Neural progenitor cell (in vitro differentiated cells): ENCODE results near the gene SOAT1. TPM values are rescaled to one million over a fixed set of nuclear protein-coding genes. Genes with fewer than 3 reads are reported as not detected.

ENCODE experiments used
- DNase-seq: peaks from one replicate; pipeline ENCODE4 v3.0.0-alpha.2; 2016; ENCODE audit warnings: low spot score
- H2AFZ ChIP-seq: fragments of 200-600 bp; sonication (generic); replicated peaks from 2 replicates; pipeline ENCODE4 v1.6.1; 2016; ENCODE audit warnings: antibody characterized with exemption
- H3F3A ChIP-seq: fragments of 200-600 bp; sonication (generic); 2 replicates; pipeline ENCODE4 v1.6.1; 2016; ENCODE audit warnings: antibody characterized with exemption, low read depth
- H3K27ac ChIP-seq: fragments of 200-600 bp; sonication (generic); 2 replicates; pipeline ENCODE4 v1.5.1; 2016; ENCODE audit warnings: mild to moderate bottlenecking
- H3K27me3 ChIP-seq: fragments of 200-600 bp; sonication (generic); 2 replicates; pipeline ENCODE4 v1.6.1; 2016; ENCODE audit warnings: mild to moderate bottlenecking, moderate library complexity
- H3K36me3 ChIP-seq: fragments of 200-600 bp; sonication (generic); 2 replicates; pipeline ENCODE4 v1.5.1; 2016
- H3K4me1 ChIP-seq: fragments of 200-600 bp; sonication (generic); 2 replicates; pipeline ENCODE4 v1.6.1; 2016; ENCODE audit warnings: mixed run types
- H3K4me2 ChIP-seq: fragments of 200-600 bp; sonication (generic); 2 replicates; pipeline ENCODE4 v1.6.1; 2016
- H3K4me3 ChIP-seq: fragments of 200-600 bp; sonication (generic); 2 replicates; pipeline ENCODE4 v1.5.1; 2016
- H3K79me2 ChIP-seq: fragments of 200-600 bp; sonication (generic); 2 replicates; pipeline ENCODE4 v1.6.1; 2016; ENCODE audit warnings: low read depth
- H3K9ac ChIP-seq: fragments of 200-600 bp; sonication (generic); 2 replicates; pipeline ENCODE4 v1.6.1; 2016
- H3K9me3 ChIP-seq: fragments of 200-600 bp; sonication (generic); 2 replicates; pipeline ENCODE4 v1.5.1; 2016; ENCODE audit warnings: low read depth
- H4K20me1 ChIP-seq: fragments of 200-600 bp; sonication (generic); 2 replicates; pipeline ENCODE4 v1.6.1; 2016; ENCODE audit warnings: low read depth
- H3K27ac Mint-ChIP-seq: 3 replicates; pipeline ENCODE4 v1.8.0; 2021; ENCODE audit warnings: mixed read lengths
- H3K27me3 Mint-ChIP-seq: 2 replicates; pipeline ENCODE4 v1.8.0; 2022; ENCODE audit warnings: low read depth, mild to moderate bottlenecking, inconsistent platforms, moderate library complexity, mixed read lengths; ENCODE audit not compliant: insufficient read depth
- H3K36me3 Mint-ChIP-seq: 3 replicates; pipeline ENCODE4 v1.8.0; 2021; ENCODE audit warnings: mixed read lengths
- H3K4me1 Mint-ChIP-seq: 3 replicates; pipeline ENCODE4 v1.8.0; 2021; ENCODE audit warnings: mixed read lengths
- H3K4me3 Mint-ChIP-seq: 3 replicates; pipeline ENCODE4 v1.8.0; 2021; ENCODE audit warnings: mild to moderate bottlenecking, moderate library complexity, mixed read lengths
- H3K9me3 Mint-ChIP-seq: 3 replicates; pipeline ENCODE4 v1.8.0; 2020; ENCODE audit warnings: mixed read lengths
- EZH2 ChIP-seq: fragments of 200-600 bp; sonication (generic); IDR thresholded peaks from 2 replicates; pipeline ENCODE4 v1.6.1; 2017; ENCODE audit warnings: antibody characterized with exemption, mild to moderate bottlenecking, moderate library complexity
- EZH2phosphoT487 ChIP-seq: fragments of 200-600 bp; sonication (generic); IDR thresholded peaks from 2 replicates; pipeline ENCODE4 v1.6.1; 2017; ENCODE audit warnings: antibody characterized with exemption
- total RNA-seq: library from RNA; depleted of rRNA; stranded (reverse); fragments of >200 nt; gene quantifications from 2 replicates; pipeline ENCODE4 v1.2.3, GENCODE V29; 2015; ENCODE audit warnings: low replicate concordance
- TF ChIP-seq, protein P1 (sequence below): fragments of 200-600 bp; sonication (generic); IDR thresholded peaks from 2 replicates; pipeline ENCODE4 v1.5.1; 2017; ENCODE audit warnings: antibody characterized with exemption, mild to moderate bottlenecking

The SOAT1 gene
- total RNA-seq, 1 donor from 2014 or later: 15.3 TPM

GRCh38 chr1:179342740-179343404 is 49.3 kb downstream of the SOAT1 start:
- Histone ChIP-seq H3K4me1 (no peaks in the 10 kb centered on the region), H3K4me3 (no peak overlapping the region), H3K27me3 (no peaks in the 10 kb centered on the region), H3K9ac (no peak overlapping the region), H2AFZ (no peak overlapping the region), H3K27ac (no peak overlapping the region), H3K79me2 (no peaks in the 10 kb centered on the region), H3K36me3 (no peaks in the 10 kb centered on the region), H4K20me1 (no peaks in the 10 kb centered on the region), H3K9me3 (no peaks in the 10 kb centered on the region), H3F3A (no peaks in the 10 kb centered on the region), H3K4me2 (no peak overlapping the region)
- Mint-ChIP-seq H3K9me3 (no peaks in the 10 kb centered on the region), H3K27me3 (peaks cover 2% of the 10 kb centered on the region), H3K27ac (no peak overlapping the region), H3K4me1 (no peaks in the 10 kb centered on the region), H3K36me3 (peaks cover 1% of the 10 kb centered on the region), H3K4me3 (no peak overlapping the region)
- DNase-seq: no peak
- TF ChIP-seq, protein P1, sequence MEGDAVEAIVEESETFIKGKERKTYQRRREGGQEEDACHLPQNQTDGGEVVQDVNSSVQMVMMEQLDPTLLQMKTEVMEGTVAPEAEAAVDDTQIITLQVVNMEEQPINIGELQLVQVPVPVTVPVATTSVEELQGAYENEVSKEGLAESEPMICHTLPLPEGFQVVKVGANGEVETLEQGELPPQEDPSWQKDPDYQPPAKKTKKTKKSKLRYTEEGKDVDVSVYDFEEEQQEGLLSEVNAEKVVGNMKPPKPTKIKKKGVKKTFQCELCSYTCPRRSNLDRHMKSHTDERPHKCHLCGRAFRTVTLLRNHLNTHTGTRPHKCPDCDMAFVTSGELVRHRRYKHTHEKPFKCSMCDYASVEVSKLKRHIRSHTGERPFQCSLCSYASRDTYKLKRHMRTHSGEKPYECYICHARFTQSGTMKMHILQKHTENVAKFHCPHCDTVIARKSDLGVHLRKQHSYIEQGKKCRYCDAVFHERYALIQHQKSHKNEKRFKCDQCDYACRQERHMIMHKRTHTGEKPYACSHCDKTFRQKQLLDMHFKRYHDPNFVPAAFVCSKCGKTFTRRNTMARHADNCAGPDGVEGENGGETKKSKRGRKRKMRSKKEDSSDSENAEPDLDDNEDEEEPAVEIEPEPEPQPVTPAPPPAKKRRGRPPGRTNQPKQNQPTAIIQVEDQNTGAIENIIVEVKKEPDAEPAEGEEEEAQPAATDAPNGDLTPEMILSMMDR: no peak
- TF ChIP-seq EZH2 (no peak), EZH2phosphoT487 (no peak)

GRCh38 chr1:179351281-179351680 is 57.7 kb downstream of the SOAT1 start:
- no peaks in the 10 kb centered on the region for H3F3A ChIP-seq
- no peak overlapping the region for H3K4me3 ChIP-seq
- H3K36me3 ChIP-seq: peaks cover 9% of the 10 kb centered on the region
- no peak overlapping the region for H2AFZ ChIP-seq
- TF ChIP-seq EZH2: no peak
- TF ChIP-seq, protein P1: no peak
- TF ChIP-seq EZH2phosphoT487: no peak
- H3K9me3 ChIP-seq: no peaks in the 10 kb centered on the region
- H3K27me3 ChIP-seq: no peaks in the 10 kb centered on the region
- H3K4me2 ChIP-seq: no peak overlapping the region
- H3K27ac Mint-ChIP-seq: no peak overlapping the region
- no peak overlapping the region for H3K9ac ChIP-seq
- no peaks in the 10 kb centered on the region for H4K20me1 ChIP-seq
- no peaks in the 10 kb centered on the region for H3K27me3 Mint-ChIP-seq
- H3K4me1 ChIP-seq: no peaks in the 10 kb centered on the region
- no peaks in the 10 kb centered on the region for H3K79me2 ChIP-seq
- H3K4me1 Mint-ChIP-seq: no peaks in the 10 kb centered on the region
- H3K36me3 Mint-ChIP-seq: peaks cover 3% of the 10 kb centered on the region
- no peak for DNase-seq
- H3K4me3 Mint-ChIP-seq: no peak overlapping the region
- H3K27ac ChIP-seq: no peak overlapping the region
- H3K9me3 Mint-ChIP-seq: no peaks in the 10 kb centered on the region

GRCh38 chr1:179352236-179352635 is 58.6 kb downstream of the SOAT1 start:
- Histone ChIP-seq H3K9me3 (no peaks in the 10 kb centered on the region), H3K4me2 (no peak overlapping the region), H3K27ac (no peak overlapping the region), H3K4me3 (no peak overlapping the region), H3F3A (no peaks in the 10 kb centered on the region), H2AFZ (no peak overlapping the region), H3K9ac (no peak overlapping the region), H3K27me3 (no peaks in the 10 kb centered on the region), H3K4me1 (no peaks in the 10 kb centered on the region), H3K79me2 (no peaks in the 10 kb centered on the region), H4K20me1 (no peaks in the 10 kb centered on the region), H3K36me3 (peaks cover 9% of the 10 kb centered on the region)
- Mint-ChIP-seq H3K4me1 (no peaks in the 10 kb centered on the region), H3K4me3 (no peak overlapping the region), H3K27me3 (no peaks in the 10 kb centered on the region), H3K9me3 (no peaks in the 10 kb centered on the region), H3K36me3 (peaks cover 3% of the 10 kb centered on the region), H3K27ac (no peak overlapping the region)
- TF ChIP-seq, protein P1: no peak
- TF ChIP-seq EZH2phosphoT487 (no peak), EZH2 (no peak)
- no peak for DNase-seq
